NCI-H345 treated with DMSO at 0.1 percent for 48 hours (cell line): ENCODE measurements around the gene MAP7.
"Not testable (repeated sequence)": the region's sequence is repeated elsewhere in the genome, so short reads cannot be mapped to it uniquely, and the experiment has no call there.

Experiments
- DNase-seq: peaks from one replicate; lab custom pipeline; 2025; ENCODE audit not compliant: unreplicated experiment; lab: John Stamatoyannopoulos, UW

The MAP7 gene

DNA sequence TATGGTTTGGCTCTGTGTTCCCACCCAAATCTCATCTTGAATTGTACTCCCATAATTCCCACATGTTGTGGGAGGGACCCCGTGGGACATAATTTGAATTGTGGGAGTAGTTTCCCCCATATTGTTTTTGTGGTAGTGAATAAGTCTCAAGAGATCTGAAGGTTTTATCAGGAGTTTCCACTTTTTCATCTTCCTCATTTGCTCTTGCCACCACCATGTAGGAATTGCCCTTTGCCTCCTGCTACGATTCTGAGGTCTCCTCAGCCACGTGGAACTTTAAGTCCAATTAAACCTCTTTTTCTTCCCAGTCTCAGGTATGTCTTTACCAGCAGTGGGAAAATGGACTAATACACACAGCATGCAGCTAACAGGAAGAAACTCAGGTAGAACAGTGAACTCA, 151.8 kb downstream of the MAP7 start:
- no peak for DNase-seq

DNA sequence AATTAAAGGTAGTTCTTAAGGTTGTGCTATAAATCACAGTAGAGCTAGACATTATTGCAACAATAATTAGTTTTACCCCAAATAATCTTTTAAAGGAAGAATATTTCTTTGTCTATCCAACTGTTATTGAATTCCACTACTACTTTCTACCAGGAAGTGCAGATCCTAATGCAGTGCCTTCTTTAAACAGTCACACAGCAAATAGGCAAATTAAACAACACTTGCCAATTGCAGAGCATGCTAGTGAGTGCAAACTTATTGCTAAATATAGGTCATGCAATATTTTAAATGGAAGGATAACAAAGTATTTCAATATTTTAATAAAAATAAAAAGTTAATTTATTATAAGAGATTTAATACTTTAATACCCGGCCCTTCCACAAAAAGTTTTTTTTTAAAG, 153.3 kb downstream of the MAP7 start:
- no peak for DNase-seq

DNA sequence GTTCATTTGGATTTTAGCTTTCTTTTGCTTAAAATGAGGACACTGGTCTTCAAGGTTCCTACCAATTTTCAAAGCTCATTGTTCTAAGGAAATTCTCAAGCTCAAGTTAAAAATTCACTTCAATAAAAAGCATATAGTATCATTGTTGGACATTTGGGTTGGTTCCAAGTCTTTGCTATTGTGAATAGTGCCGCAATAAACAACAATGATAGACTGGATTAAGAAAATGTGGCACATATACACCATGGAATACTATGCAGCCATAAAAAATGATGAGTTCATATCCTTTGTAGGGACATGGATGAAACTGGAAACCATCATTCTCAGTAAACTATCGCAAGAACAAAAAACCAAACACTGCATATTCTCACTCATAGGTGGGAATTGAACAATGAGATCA, 159.3 kb downstream of the MAP7 start:
- not testable (repeated sequence) for DNase-seq

DNA sequence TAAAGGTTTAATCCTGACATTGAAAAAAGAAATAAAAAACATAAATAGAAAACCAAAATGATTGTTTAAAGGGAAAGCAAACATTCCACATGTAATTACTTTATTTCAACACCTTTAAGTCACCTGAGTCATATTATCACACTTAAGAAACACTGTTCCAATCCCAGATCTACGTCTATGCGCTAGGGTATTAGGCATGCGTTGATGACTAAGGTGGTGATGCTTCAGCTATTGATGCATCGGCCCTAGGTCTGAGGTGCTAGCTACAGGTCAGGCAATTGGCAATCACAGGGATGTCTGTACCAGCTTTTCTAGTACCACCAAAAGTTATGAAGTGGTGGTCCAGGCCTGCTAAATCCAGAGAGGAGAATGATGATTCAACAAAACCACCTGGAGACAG, 162.9 kb downstream of the MAP7 start:
- no peak for DNase-seq

DNA sequence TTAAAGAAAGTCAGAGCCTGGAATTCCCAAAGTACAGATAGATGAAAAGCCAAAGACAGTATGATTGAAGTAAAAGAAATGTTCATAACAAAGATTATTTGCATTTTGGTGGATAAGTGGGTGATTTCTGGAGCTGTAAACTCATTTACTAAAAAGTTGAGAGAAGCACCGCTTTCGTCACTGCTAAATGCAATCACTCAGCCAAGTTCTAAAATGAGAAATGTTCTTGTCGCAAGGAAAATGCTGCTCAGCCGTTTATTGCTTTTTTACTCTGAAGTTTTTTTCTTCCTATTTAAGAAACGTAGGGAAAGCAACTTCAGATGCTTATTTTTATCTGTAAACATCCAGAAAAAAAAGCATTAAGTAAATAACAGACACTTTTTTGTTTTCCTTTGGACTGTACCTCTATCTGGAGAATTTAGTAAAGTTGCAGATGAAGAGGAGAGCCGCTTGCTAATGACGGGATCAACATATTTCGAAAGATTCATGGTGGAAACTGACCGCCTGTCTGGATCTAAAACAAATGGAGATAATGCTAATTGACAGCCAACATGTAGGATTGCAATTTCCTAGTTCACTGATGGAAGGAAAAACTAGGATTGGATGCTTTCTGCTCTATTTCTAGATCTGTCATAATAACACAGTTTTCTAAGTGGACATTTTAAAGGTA, 166.8 kb downstream of the MAP7 start:
- DNase-seq = no peak

DNA sequence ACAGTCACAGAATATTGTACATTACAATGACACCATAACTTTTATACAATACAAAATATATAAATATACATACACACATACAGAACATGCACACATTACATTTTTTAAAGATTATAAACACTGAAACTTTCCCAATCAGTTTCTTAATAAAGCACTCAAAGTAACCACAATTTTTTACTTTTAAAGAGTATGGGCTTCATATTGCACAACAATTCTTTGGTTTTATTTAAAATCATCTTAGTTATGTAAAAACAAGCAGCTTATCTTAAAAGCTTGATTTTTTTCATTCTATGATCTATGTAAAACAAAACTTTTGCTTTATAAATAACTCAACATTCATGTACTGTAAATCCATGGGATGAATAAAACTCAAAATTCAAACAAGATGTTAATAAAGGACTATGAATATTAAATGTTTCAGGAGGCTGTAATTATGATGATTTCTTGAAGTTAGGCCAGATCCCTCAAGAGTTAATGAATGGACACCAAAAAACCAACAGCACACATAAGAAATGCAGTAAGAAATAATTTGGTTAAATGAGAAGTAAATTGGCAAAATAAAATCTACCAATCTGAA, 167.5 kb downstream of the MAP7 start:
- DNase-seq = no peak

DNA sequence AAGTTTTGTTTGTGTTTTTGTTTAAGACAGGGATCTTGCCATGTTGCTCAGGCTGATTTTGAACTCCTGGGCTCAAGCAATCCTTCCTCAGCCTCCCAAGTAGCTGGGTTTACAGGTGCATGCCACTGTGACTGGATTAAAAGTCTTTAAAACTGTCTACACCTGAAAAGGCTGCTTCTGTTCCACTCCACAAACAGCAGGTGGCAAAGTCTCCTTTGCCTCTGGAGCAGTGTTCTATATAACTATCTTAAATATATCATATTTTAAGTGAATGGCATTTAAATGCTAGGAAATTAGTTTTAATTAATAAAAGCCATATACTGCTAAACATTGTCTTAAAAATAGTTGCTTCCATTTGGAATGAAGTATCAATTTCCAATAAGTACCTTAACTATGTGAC, 171.3 kb downstream of the MAP7 start:
- no peak for DNase-seq

DNA sequence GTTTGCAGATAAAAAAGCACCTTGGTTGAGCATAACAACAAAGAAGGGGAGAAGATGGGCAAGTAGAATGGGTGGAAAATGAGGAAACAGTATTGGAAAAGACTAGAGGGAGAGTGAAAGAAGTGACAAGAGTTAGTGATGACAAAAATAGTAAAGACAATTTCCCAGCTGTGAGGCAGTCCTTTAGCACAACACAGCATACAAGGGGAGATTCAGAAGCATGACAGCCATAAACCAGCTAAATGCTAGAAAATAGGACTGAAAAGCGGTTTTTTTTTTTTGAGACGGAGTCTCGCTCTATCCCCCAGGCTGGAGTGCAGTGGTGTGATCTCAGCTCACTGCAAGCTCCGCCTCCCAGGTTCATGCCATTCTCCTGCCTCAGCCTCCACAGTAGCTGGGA, 174.4 kb downstream of the MAP7 start:
- DNase-seq = not testable (repeated sequence)

DNA sequence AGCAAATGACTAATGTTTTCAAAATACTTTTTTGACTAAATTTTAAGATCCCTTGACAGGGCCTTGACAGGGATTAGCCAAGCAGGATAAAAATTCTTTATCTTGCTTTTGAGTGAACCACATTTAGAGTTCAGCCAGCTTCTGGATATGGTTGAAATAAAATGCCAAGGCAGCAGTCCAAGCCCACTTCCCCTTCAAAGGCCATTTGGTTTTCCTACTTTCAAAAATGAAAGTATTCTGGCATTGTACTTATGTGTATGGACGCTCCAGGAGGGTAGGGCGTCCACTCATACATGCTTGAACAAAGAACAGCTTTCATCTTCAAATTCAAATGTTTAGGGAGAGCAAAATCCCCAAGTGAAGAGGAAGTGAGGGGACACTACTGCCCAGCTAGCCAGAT, 178.3 kb downstream of the MAP7 start:
- DNase-seq = no peak

DNA sequence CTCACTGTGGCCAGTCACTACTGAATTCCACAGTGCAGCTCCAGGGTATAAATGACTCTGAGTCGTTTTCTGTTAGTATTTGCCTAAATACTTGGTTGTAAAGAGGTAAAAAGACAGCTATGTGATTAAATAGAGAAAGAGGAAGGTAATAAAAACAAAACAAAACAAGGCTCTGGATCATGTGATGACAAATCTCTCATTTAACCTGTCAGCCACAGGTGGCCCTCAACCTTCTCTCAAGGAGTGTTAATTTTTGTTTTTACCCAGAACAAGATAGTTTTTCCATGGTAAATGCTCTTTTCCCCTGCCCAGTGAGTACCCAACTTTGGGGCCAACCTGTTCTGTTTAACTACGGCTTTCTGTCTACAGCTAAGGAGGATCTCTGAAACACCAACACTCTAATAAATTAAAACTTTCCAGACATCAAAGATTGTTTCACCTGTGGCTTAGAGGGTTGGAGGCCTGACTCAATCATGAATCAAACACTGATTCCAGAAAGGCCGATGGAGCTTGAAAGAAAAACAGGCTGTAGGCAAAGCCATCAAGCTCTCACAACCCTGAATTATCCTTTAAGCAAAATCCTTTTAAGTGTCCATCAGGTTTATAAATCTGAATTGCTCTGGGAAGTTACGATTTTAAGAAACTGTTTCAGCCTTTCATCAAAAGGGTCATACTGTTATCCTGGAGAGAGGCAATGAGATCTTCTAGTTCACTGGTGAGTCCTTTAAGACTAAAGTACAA, 179.1 kb downstream of the MAP7 start:
- DNase-seq = no peak

DNA sequence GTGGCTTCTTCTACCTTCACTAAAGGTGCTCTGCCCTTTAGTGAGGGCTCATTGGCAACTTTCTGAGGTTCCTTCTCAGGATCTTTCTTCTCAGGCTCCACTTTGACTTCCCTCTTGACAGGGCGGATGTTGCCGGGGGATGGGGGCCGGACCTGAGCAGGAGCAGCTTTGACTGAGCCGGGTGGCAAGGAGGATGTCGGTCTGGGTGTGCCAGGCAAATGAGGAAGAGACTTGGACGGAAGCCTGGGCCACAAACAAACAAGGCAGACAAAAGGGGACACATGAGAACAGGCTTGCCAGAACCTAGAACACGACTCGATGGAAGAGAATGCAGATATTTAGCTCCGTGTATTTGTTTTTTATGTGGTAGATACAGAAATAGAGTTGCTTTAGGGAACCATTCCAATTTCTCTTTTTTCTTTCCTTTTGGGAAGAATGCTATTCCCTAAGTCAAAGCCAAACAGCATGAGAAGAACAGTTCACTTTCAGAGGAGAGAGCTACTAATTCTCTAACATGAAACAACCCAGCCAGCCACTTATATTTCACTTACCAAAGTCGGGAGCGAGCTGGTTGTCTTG, 184.4 kb downstream of the MAP7 start:
- DNase-seq = no peak

DNA sequence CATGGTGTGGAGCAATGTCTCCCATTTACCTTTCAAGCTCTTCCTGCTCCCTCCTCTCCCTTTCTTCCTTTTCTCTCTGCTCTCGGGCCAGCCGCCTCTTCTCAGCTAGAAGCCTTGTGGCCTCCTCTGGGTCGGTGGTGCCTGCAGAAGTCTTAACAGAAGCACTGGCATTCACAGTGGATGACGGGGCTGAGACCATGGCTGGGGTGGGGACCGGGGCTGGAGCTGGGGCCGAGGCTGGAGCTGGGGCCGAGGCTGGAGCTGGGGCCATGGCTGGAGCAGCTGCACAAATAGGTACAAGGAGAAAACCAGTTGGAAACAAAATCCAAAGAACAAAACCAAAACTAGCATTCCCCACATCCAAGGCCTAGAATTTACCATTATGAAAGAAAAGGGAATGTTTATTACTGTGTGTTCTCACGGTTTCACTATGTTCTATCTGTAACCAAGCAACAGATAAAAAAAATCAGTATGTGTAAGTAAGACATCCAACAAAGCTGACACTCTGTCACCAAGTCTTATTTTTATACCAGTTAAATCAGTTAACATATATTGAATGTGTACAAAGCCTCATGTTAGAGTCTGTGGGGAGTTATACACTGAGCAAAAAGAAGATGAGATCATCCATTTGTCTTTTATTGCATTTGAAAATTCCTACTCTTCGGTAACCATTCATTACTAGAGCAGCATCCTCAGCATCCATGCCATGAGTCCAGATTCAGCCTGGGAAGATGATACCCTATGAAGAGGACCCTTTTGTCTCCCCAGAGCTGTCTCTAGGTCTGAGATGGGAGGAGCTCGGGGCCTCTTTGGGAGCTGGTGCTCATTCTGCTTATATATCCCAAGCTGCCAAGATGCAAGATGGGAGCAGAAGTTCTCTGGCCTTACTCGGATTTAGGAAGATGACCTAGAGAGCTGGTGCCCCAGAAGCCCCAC, 187.5 kb downstream of the MAP7 start:
- DNase-seq = no peak

DNA sequence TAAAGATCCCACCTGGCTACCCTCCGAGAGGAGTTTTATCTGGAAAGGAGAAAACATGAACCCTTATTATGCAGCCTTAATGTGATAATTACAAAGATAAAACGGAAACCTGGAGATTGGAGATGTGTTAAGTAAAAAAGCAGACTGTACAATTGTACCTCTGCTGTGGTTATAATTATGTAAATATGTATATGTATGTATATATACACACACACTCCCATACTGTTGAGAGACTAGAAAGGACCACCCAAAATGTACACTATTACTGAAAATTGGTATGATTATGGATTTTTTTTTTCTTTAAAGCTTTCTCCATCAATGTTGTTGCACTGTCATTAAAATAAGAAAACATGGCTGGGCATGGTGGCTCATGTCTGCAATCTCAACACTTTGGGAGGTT, 188.4 kb downstream of the MAP7 start:
- no peak for DNase-seq

DNA sequence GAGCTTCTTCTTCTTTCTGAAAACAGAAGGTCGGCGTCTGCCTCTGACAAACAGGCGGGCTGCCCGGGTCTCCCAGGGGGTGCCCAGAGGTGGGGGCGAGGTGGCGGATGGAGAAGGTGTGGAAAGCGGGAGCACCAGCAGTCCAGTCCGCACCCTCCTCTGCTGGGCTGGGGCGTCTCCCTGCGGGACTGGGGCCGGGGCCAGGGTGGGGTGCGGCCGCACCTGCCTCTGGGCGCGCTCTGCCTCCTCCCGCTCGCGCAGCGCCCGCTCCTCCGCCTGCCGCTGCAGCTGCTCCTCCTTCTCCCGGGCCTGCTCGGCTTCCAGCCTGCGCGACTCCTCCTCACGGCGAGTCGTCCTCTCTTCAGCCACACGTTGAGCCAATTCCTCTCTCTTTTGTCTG, 189.4 kb downstream of the MAP7 start:
- no peak for DNase-seq

DNA sequence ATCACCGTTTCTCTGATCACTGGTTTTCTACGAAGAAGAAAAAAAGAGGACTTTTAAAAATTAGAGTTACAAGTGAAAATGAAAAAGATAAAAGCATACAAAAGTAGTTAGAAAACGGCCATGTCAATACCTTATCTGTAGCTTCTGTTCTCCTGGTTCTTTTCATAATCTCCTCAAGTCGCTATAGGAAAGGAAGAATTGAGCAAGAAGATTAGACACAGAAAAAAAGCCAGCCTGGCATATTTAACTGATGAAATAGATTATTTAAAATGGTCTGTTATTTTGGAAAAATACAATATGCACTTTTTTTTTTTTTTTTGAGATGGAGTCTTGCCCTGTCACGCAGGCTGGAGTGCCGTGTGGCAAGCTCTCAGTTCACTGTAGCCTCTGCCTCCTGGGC, 190.4 kb downstream of the MAP7 start:
- no peak for DNase-seq

DNA sequence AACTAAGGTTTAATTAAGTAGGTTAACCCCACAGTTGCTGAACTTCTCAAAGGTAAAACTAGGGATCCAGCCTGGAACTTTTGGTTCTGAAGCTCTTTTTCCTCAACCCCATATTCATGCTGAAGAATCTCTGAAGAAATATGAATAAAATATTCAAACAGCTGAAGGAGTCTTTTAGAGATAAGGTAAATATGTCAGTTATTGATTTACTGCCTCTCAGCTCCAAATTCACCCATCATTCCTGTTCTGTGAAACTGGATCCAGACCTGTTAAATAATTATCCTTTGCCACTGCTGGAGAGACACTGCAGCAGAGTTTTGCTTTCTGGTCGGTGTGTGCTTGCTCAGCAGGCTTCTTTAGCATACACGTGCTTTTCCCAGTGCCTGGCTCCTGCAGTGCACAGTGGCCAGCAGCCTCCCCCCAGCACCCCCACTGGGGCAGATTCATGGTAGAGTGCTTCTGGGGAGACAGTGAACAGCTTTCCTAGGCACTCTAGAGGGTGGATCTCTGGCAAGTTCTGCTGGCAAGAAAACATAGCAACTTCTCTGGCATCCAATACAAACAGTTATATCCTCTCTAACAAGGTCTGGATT, 198.6 kb downstream of the MAP7 start:
- peak; percentile 4 for DNase-seq

DNA sequence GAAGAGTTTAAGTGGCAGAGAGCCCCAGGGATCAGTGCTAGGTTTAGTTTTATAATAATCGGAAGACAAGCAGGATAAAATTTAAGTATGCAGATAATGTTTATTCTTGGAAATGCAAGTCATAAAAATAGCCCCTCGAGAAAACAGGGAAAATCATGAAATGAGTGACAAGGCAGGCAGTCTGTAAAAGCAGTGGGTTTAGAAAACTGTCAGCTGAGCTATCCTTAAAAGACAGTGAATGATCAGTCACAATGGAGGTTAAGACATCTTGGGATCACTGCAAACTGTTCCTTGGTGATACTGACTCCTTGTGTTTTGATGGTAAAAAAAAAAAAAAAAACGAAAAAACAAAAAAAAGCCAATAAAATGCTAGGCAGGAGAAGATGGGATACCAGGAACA, 199.3 kb downstream of the MAP7 start:
- DNase-seq = no peak

DNA sequence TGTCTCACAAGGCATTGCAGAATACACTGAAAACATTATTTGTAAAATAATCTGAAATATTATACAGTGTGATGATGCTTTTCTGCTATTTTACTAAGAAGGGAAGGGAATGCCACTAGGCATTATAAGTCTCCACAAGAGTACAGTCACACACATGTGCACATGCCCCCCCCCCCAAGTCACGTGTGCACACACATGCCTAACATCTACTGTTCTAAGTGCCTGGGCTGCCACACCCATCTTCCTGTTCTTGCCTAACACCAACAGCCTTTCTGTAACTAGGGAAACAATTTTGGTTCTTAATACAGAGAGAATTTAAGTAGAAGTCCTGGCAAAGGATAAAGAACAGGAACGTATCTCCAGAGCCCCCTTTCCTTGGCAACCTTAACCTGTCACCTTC, 202.4 kb downstream of the MAP7 start:
- no peak for DNase-seq

DNA sequence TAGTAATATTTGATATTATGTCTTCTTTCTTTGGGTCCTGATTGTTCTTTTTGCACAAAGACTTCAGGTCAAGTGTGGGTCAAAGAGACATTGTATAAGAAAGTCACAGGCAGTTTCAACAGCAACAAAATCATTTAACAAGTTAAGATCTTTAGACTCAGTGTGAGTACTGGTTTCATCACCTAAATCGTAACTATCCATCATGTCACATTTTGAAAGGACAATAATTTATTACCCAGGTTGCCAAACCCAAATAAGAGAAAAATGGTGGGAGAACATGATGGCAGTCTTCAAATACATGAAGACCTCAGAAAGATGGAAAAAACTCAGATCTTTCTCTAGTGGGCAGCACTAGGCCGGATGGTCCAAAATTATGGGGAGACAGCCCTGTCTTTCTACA, 205.1 kb downstream of the MAP7 start:
- no peak for DNase-seq

DNA sequence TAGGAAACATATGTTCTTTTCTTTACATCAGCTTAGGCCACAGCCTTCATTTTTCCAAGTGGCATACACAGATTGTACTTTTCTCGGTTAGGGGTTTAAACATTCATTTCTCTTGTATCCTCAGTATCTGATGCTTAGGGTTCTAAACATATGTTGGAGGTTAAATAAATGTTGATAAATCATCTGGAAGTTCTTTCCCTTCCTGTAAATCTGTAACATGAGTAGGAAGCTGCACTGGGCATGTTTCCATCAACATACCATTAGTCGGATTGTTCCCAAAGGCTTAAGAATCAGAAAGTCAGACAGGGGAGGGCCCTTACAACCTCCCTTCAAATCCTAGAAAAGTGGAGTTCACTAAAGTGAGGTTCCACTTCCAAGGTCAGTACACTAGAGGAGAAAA, 205.8 kb downstream of the MAP7 start:
- DNase-seq = no peak

DNA sequence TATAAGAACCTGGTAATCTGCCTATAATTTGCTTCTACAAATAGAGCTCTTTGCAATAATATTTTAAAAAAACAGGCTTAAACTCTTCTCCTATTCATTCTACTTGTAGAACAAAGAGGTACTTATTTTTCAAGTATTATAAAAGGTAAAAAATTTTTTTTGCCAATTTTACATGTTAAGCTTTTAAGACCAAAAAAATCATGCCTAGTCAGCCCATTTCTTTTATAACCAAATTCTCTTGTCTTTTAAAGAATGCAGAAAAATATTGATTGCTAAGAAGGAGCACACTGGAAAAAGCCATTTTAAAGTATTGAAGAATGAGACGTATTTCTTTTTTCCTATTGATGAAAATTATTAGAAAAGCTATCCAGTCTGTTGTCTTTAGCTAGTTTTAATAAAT, 206.5 kb downstream of the MAP7 start:
- no peak for DNase-seq
